ENCODE results near the gene MALT1. TPM values are rescaled to one million over a fixed set of nuclear protein-coding genes. Genes with fewer than 3 reads are reported as not detected.

Gene MALT1
- total RNA-seq = 68.0 and 81.2 TPM in 2 replicates

GRCh38 chr18:58671111-58671631 lies at the start of gene MALT1:
Gene MALT1 (plus strand): TSS chr18:58671465. CDS start chr18:58671644, 179 bp downstream.

Other genes with a start within 250 kb of the MALT1 start
- gene ALPK2, start 42.4 kb upstream of the MALT1 start, total RNA-seq = 0.21 and 24.6 TPM in 2 replicates
- 43.6 and 51.6 TPM in 2 replicates for gene ZNF532, start 193.4 kb downstream of the MALT1 start, total RNA-seq